Upper lobe of right lung (tissue), 1 donor: ENCODE measurements around the gene UQCC5. TPM values are rescaled to one million over a fixed set of nuclear protein-coding genes. Genes with fewer than 3 reads are reported as not detected.
"Not testable (repeated sequence)": the region's sequence is repeated elsewhere in the genome, so short reads cannot be mapped to it uniquely, and the experiment has no call there.

Source experiments
- ATAC-seq: fragments of 200-7000 bp; cut with Tn5 transposase; one replicate; pipeline ENCODE4 v1.9.1; 2020; ENCODE audit warnings: mild to moderate bottlenecking, moderate library complexity
- DNase-seq: peaks from one replicate; pipeline ENCODE4 v3.0.0-alpha.2; 2020
- H3K27ac ChIP-seq: fragments of 200-600 bp; one replicate; pipeline ENCODE4 v1.8.0; 2022
- H3K27me3 ChIP-seq: fragments of 200-600 bp; one replicate; pipeline ENCODE4 v1.8.0; 2022; ENCODE audit warnings: mild to moderate bottlenecking
- H3K36me3 ChIP-seq: fragments of 200-600 bp; one replicate; pipeline ENCODE4 v1.8.0; 2022
- H3K4me1 ChIP-seq: fragments of 200-600 bp; one replicate; pipeline ENCODE4 v1.8.0; 2022
- H3K4me3 ChIP-seq: fragments of 200-600 bp; one replicate; pipeline ENCODE4 v1.8.0; 2022; ENCODE audit warnings: mild to moderate bottlenecking
- H3K9me3 ChIP-seq: fragments of 200-600 bp; one replicate; pipeline ENCODE4 v1.8.0; 2022
- CTCF ChIP-seq: fragments of 200-600 bp; IDR thresholded peaks from one replicate; pipeline ENCODE4 v1.8.0; 2022; ENCODE audit warnings: antibody characterized with exemption
- intact Hi-C: fragments of 100-400 bp; cut with DNase I; formaldehyde crosslinking; loops from one replicate; pipeline ENCODE4 v1.11.0; 2022
- total RNA-seq: library from RNA; stranded (reverse); fragmentation: NEBNext Ultra II Directional; extraction: Animal tissue kit (Norgen Biotek cat#: 25700); gene quantifications from one replicate; pipeline ENCODE4 v1.2.1, GENCODE V29; 2021
- donor health status: DM: no; HTN: yes; CAD: no; lungs with severe emphysema.

UQCC5 gene
- total RNA-seq, 1 donor from 2014 or later: 16.6 TPM

GRCh38 chr3:52524752-52525679, 11.4 kb upstream of the UQCC5 start:
- no peak for TF ChIP-seq CTCF
- no peaks in the 10 kb centered on the region for H3K9me3 ChIP-seq
- peaks cover 19% of the 10 kb centered on the region for H3K36me3 ChIP-seq
- peak; percentile 75 for DNase-seq
- no peaks in the 10 kb centered on the region for H3K27me3 ChIP-seq
- no peak overlapping the region for H3K4me3 ChIP-seq
- intact Hi-C loops: loop anchor here (10.0 kb wide), 1 partner anchor 50 kb away; no protein-coding TSS in a partner anchor
- H3K4me1 ChIP-seq: peaks cover 43% of the 10 kb centered on the region
- ATAC-seq: peak; percentile 38
- peak overlapping the region; percentile 81 for H3K27ac ChIP-seq

- Histone ChIP-seq H3K36me3 (peaks cover 19% of the 10 kb centered on the region), H3K27ac (peak overlapping the region; percentile 81), H3K9me3 (no peaks in the 10 kb centered on the region), H3K27me3 (no peaks in the 10 kb centered on the region), H3K4me3 (no peak overlapping the region), H3K4me1 (peaks cover 50% of the 10 kb centered on the region)
- intact Hi-C loops: loop anchor here (10.0 kb wide), 1 partner anchor 51 kb away; no protein-coding TSS in a partner anchor
- ATAC-seq: peak; percentile 60
- TF ChIP-seq CTCF: no peak
- DNase-seq: peak; percentile 73
Measured at GRCh38 chr3:52525680-52526561, 10.5 kb upstream of the UQCC5 start.

- peak overlapping the region; percentile 81 for H3K27ac ChIP-seq
- peaks cover 50% of the 10 kb centered on the region for H3K4me1 ChIP-seq
- peaks cover 19% of the 10 kb centered on the region for H3K36me3 ChIP-seq
- H3K9me3 ChIP-seq, DNase-seq, H3K27me3 ChIP-seq, H3K4me3 ChIP-seq, ATAC-seq: not testable (repeated sequence)
- intact Hi-C loops: loop anchor here (10.0 kb wide), 1 partner anchor 52 kb away; no protein-coding TSS in a partner anchor
Measured at GRCh38 chr3:52526671-52527038, 9.8 kb upstream of the UQCC5 start.

GRCh38 chr3:52527039-52527731, 9.2 kb upstream of the UQCC5 start:
- Histone ChIP-seq H3K27ac (peak overlapping the region; percentile 81), H3K4me1 (peaks cover 51% of the 10 kb centered on the region), H3K27me3 (no peaks in the 10 kb centered on the region), H3K36me3 (peaks cover 19% of the 10 kb centered on the region), H3K9me3 (no peaks in the 10 kb centered on the region), H3K4me3 (no peak overlapping the region)
- ATAC-seq (peak; percentile 46), DNase-seq (peak; percentile 69)
- intact Hi-C loops: loop anchor here (10.0 kb wide), 1 partner anchor 52 kb away; no protein-coding TSS in a partner anchor
- TF ChIP-seq CTCF: no peak

- peaks cover 16% of the 10 kb centered on the region for H3K36me3 ChIP-seq
- DNase-seq: peak; percentile 61
- peaks cover 59% of the 10 kb centered on the region for H3K4me1 ChIP-seq
- no peak for ATAC-seq
- no peak for TF ChIP-seq CTCF
- no peak overlapping the region for H3K27ac ChIP-seq
- H3K9me3 ChIP-seq: no peaks in the 10 kb centered on the region
- intact Hi-C loops: loop anchor here (10.0 kb wide), 1 partner anchor 53 kb away; no protein-coding TSS in a partner anchor
- no peak overlapping the region for H3K4me3 ChIP-seq
- no peaks in the 10 kb centered on the region for H3K27me3 ChIP-seq
Measured at GRCh38 chr3:52527732-52528585, 8.4 kb upstream of the UQCC5 start.
